ENCODE data around the gene MRTO4.
A peak's percentile ranks its signal among the peaks of the same experiment; 100 is the strongest.
"Not testable (repeated sequence)": the region's sequence is repeated elsewhere in the genome, so short reads cannot be mapped to it uniquely, and the experiment has no call there.

Gene MRTO4

DNA sequence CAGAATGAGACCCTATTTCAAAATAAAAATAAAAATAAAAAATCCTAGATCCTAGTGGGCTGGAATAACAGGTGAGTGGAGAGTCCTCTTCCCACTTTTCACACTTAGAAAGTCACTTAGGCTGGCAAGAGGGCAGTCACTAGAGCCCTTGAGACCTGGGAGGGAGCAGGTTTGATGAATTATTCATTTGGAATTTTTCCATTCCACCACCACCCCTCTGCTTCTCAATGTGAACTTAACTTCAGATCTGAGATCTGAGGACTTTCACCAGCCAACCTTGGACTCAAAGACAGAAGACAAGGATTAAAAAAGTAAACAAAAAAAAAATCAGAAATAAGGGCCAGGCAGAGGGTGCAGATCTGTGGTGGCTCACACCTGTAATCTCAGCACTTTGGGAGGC is 20.5 kb downstream of the MRTO4 start:
- TF ChIP-seq CTCF (IDR thresholded peaks at IDR 0.05) (no peak), ZFX (IDR thresholded peaks at IDR 0.05; ENCODE audit: borderline replicate concordance) (no peak)

GRCh38 chr1:19273106-19273843 is 21.7 kb downstream of the MRTO4 start:
- TF ChIP-seq CTCF (IDR thresholded peaks at IDR 0.05) (no peak), ZFX (IDR thresholded peaks at IDR 0.05; ENCODE audit: borderline replicate concordance) (no peak)
- H3K27ac ChIP-seq, result no peak overlapping the region

More for the DNA sequence above, 20.5 kb downstream of the MRTO4 start:
- H3K27ac ChIP-seq, result no peak overlapping the region

GRCh38 chr1:19273844-19274531 is 22.4 kb downstream of the MRTO4 start:
- H3K27ac ChIP-seq, result not testable (repeated sequence)

- H3K27ac ChIP-seq, result no peak overlapping the region
- TF ChIP-seq ZFX (IDR thresholded peaks at IDR 0.05; ENCODE audit: borderline replicate concordance) (no peak), CTCF (IDR thresholded peaks at IDR 0.05) (no peak)
Observed at GRCh38 chr1:19274636-19275035, 23.0 kb downstream of the MRTO4 start.

- no peak overlapping the region for H3K27ac ChIP-seq
- no peak for TF ChIP-seq ZFX (IDR thresholded peaks at IDR 0.05; ENCODE audit: borderline replicate concordance)
- no peak for TF ChIP-seq CTCF (IDR thresholded peaks at IDR 0.05)
Observed at GRCh38 chr1:19283891-19284290, 32.3 kb downstream of the MRTO4 start.

- TF ChIP-seq ZFX (IDR thresholded peaks at IDR 0.05; ENCODE audit: borderline replicate concordance) (no peak), CTCF (IDR thresholded peaks at IDR 0.05) (no peak)
- H3K27ac ChIP-seq, result peak overlapping the region; percentile 77
Observed at GRCh38 chr1:19284881-19285280, 33.3 kb downstream of the MRTO4 start.

DNA sequence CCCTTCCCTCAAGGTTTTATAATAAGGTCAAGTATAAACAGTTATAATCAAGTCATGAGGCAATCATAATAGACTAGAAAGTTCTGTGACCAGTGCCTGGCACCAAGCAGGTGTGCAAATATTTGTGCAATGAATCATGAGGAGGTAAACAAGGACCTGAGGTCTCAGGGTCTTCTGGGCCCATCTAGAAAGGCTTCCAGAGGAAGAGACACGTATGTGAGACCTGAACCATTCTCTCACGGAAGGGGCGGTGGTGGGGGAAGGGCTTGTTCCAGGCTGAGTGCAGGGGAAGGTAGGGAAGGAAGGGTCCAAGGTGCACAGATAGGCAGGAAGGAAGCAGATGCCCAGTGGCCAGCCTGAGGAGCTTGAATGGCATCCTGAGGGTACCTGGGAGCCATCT is 33.8 kb downstream of the MRTO4 start:
- peak overlapping the region; percentile 77 for H3K27ac ChIP-seq

- peak overlapping the region; percentile 77 for H3K27ac ChIP-seq
Observed at GRCh38 chr1:19285807-19286206, 34.2 kb downstream of the MRTO4 start.

All from 22Rv1 (cell line).